Heart left ventricle (tissue), 16 donors: Measurements from ENCODE around the gene IGFBP6. TPM values are rescaled to one million over a fixed set of nuclear protein-coding genes. Genes with fewer than 3 reads are reported as not detected.

ENCODE experiments used
- ATAC-seq, 4 donors: fragments of 200-7000 bp; cut with Tn5 transposase; one replicate each; pipeline ENCODE4 v1.9.1; 2020 to 2022; ENCODE audit warnings: moderate library complexity in 4 of 4, mild to moderate bottlenecking in 3 of 4, moderate number of reproducible peaks in 1 of 4
- DNase-seq, 5 donors: peaks; one replicate each; pipeline ENCODE4 v3.0.0-alpha.2; 2020
- H3K27ac ChIP-seq, 12 donors: fragments of 200-600 bp; sonication (generic) in 4 of 12; one replicate each; pipeline versions ENCODE4 v1.5.0 to v1.8.0; 2016 to 2022; ENCODE audit warnings: mild to moderate bottlenecking in 2 of 12
- H3K27me3 ChIP-seq, 9 donors: fragments of 200-600 bp; sonication (generic) in 2 of 9; one replicate each; pipeline versions ENCODE4 v1.5.1 to v1.8.0; 2016 to 2022; ENCODE audit warnings: mild to moderate bottlenecking in 3 of 9
- H3K36me3 ChIP-seq, 9 donors: fragments of 200-600 bp; sonication (generic) in 2 of 9; one replicate each; pipeline versions ENCODE4 v1.5.0 to v1.8.0; 2018 to 2022; ENCODE audit warnings: mild to moderate bottlenecking in 2 of 9
- H3K4me1 ChIP-seq, 12 donors: fragments of 200-600 bp; sonication (generic) in 4 of 12; one replicate each; pipeline versions ENCODE4 v1.5.0 to v1.8.0; 2016 to 2022; ENCODE audit warnings: mild to moderate bottlenecking in 3 of 12
- H3K4me3 ChIP-seq, 12 donors: fragments of 200-600 bp; sonication (generic) in 4 of 12; one replicate each; pipeline versions ENCODE4 v1.5.0 to v1.8.0; 2017 to 2022; ENCODE audit warnings: mild to moderate bottlenecking in 9 of 12, moderate library complexity in 4 of 12
- H3K9me3 ChIP-seq, 12 donors: fragments of 200-600 bp; sonication (generic) in 4 of 12; one replicate each; pipeline versions ENCODE4 v1.5.0 to v1.8.0; 2016 to 2022; ENCODE audit warnings: mild to moderate bottlenecking in 1 of 12
- POLR2A ChIP-seq, 2 donors: fragments of 450-650 bp; IDR thresholded peaks; one replicate each; pipeline ENCODE4 v1.6.1; 2017; ENCODE audit warnings: antibody characterized with exemption in 2 of 2, mild to moderate bottlenecking in 2 of 2, moderate library complexity in 2 of 2
- WGBS, 4 donors: extraction: QIAGEN DNeasy Blood & Tissue Kit in 2 of 4; methylation state at CpG; one replicate each; pipeline versions ENCODE4 v1.1.5 to v1.1.7; 2013 to 2018; 5-methylcytosine and 5-hydroxymethylcytosine counted together
- intact Hi-C, 10 donors: fragments of 100-400 bp; cut with DNase I; formaldehyde crosslinking; loops; one replicate each; pipeline versions ENCODE4 v1.11.1 to v1.14.2; 2022
- polyA plus RNA-seq, 2 donors: library from polyadenylated mRNA; stranded (reverse); fragments of 200-250 nt; gene quantifications; one replicate each; pipeline ENCODE4 v1.2.3, GENCODE V29; 2013
- total RNA-seq, 9 donors: library from RNA; depleted of rRNA in 2 of 9; stranded (reverse); fragments of >200 nt in 2 of 9; fragmentation: NEBNext Ultra II Directional in 3 of 9; extraction: Animal tissue kit (Norgen Biotek cat#: 25700) in 3 of 9; gene quantifications; one replicate each; pipeline versions ENCODE4 v1.1.0 to v1.2.4, GENCODE V29; 2016 to 2023
- TF ChIP-seq, protein P1 (sequence below), 12 donors: fragments of 200-600 bp; sonication (generic) in 4 of 12; IDR thresholded peaks; one replicate each; pipeline versions ENCODE4 v1.5.0 to v1.8.0; 2018 to 2022; ENCODE audit warnings: antibody characterized with exemption in 12 of 12, mild to moderate bottlenecking in 5 of 12
- donor health status: ischemic (EF 13 %, LVEDD 7.1; RV severe dilation, severe dysfunction).
- donor health status: healthy with polysubstance abuse.
- donor health status: DM: no; HTN: yes; CAD: no.
- donor health status: DM: no; HTN: no; CAD: no.
- donor health status: ischemic (EF 25% LVEDD 6.9; RV normal size, moderate dysfunction).
- donor health status: ischemic (EF 25% LVEDD 5.7; RV mildly dilated, moderate dysfunction).
- donor health status: healthy.
- donor health status: DM: yes; HTN: yes; CAD: no.
- donor health status: ischemic (EF 35%, LVEDD 5.7; RV mildly dilated, moderate dysfunction).
- donor health status: nonischemic (EF 11% LVEDD 7.7; RV severe dilation, severe dysfunction).
- donor health status: DM: yes; HTN: yes; CAD: no.
- donor health status: PGD.
- donor health status: ischemic (EF 29% LVEDD 5.4; RV normal size, mild dysfunction).
- donor health status: nonischemic (EF 23%, LVEDD 6.1; RV moderate dilation, normal function).

IGFBP6 gene
- total and polyA plus RNA-seq, 11 donors: 18.3 to 132 (median 42.6) TPM

DNA sequence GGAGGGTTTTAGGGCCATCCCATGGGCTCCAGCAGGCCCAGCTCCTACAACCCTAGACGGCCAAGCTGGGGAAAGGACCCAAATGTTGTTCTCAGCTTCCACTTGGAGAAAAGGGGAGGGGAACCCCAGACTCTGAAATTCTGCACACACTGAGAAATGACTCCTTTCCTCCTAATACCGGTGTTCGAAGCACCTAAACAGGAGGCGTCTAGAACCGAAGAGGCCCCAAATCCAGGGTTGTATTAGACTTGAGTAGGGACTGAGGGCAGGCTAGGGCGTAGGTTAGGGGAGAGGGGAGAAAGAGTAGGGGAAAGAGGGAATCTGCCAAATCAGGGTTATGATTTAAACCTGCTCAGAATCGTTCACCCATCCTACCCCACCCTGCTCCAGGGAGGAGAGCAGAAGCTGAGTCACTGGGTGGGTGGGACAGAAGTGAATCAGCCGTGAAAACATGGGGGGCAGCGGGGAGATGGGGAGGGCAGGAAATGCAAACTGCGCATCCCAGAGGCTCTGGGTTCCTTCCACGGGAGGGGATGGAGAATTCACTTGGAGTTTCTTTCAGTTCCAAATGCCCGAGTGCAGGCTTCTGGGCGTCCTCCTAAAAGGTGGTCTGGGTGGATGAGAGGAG lies 1.0 kb downstream of the IGFBP6 start:
- Histone ChIP-seq H3K36me3 (peaks cover 0 to 26% (median 10%) of the 10 kb centered on the region in 9 donors), H3K4me3 (peak overlapping the region in 11 of 12 donors; percentile 41 to 73 (median 65)), H3K4me1 (peaks cover 3 to 59% (median 34%) of the 10 kb centered on the region in 12 donors), H3K9me3 (no peaks in the 10 kb centered on the region), H3K27me3 (no peaks in the 10 kb centered on the region), H3K27ac (peak overlapping the region; percentile 79 to 96 (median 86))
- DNase-seq: peak in 2 of 5 donors; percentile 47 to 68
- intact Hi-C loops: loop anchor here in 8 of 10 donors (1.0 to 5.0 kb wide), 6 partner anchors 32 to 60 kb away; partner anchors contain the start of gene TNS2 (in 1 of the 8)
- peak in 3 of 4 donors; percentile 29 to 55 (median 48) for ATAC-seq
- TF ChIP-seq, protein P1, sequence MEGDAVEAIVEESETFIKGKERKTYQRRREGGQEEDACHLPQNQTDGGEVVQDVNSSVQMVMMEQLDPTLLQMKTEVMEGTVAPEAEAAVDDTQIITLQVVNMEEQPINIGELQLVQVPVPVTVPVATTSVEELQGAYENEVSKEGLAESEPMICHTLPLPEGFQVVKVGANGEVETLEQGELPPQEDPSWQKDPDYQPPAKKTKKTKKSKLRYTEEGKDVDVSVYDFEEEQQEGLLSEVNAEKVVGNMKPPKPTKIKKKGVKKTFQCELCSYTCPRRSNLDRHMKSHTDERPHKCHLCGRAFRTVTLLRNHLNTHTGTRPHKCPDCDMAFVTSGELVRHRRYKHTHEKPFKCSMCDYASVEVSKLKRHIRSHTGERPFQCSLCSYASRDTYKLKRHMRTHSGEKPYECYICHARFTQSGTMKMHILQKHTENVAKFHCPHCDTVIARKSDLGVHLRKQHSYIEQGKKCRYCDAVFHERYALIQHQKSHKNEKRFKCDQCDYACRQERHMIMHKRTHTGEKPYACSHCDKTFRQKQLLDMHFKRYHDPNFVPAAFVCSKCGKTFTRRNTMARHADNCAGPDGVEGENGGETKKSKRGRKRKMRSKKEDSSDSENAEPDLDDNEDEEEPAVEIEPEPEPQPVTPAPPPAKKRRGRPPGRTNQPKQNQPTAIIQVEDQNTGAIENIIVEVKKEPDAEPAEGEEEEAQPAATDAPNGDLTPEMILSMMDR (IDR thresholded peaks at IDR 0.05): no peak
- no peak for TF ChIP-seq POLR2A (IDR thresholded peaks at IDR 0.05)
- 33 to 39% (median 36%) methylated on average over 13 of the region's 13 CpGs for WGBS, 4 donors

DNA sequence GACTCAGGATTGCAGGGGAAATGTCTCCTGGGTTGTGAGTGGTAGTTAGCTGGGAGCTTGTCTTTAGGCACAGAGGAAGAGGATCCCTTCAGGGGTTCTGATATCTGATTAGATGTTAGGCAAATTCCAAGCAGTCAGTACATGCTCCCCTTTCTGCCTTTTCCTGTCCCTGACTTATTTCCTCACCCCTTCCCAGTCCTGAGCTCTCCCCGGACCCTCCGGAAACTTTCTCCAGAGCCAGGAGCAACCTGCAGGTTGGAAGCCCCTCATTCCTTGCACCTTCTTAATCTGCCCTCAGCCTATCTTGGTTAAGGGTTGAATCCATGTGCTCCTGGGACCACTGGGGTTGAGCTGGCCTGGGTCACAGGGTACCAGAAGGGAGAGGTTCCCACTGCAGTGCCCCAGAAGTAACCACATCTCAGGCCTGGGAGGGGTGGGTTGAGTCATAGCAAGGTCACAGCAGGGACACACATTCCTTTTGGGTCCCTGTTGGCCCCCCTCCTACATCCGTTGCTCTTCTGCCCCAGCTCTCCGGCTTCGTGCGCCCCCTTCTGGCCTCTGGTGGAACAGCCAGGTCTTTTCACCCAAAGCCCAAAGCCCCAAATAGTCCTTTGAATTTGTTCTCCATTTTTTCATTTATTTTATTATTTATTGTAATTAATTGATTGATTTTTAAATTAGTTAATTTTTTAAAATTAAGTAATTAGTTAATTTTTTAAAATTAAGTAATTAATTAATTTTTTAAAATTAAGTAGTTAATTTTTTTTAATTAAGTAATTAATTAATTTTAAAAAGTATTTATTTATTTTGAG lies 1.8 kb downstream of the IGFBP6 start:
- Histone ChIP-seq H3K27ac (peak overlapping the region; percentile 79 to 96 (median 86)), H3K9me3 (no peaks in the 10 kb centered on the region), H3K4me3 (peak overlapping the region in 8 of 12 donors; percentile 57 to 73 (median 67)), H3K36me3 (peaks cover 0 to 26% (median 10%) of the 10 kb centered on the region in 9 donors), H3K27me3 (no peaks in the 10 kb centered on the region), H3K4me1 (peaks cover 3 to 63% (median 34%) of the 10 kb centered on the region in 12 donors)
- ATAC-seq (peak; percentile 71 to 85 (median 82)), DNase-seq (peak; percentile 90 to 94 (median 93))
- 14 to 21% (median 15%) methylated on average over 6 of the region's 6 CpGs for WGBS, 4 donors
- TF ChIP-seq, protein P1 (IDR thresholded peaks at IDR 0.05): peak; percentile 91 to 100 (median 98)
- peak in 1 of 2 donors; percentile 35 for TF ChIP-seq POLR2A (IDR thresholded peaks at IDR 0.05)
- intact Hi-C loops: loop anchor here (1.0 to 5.0 kb wide), 6 partner anchors 32 to 60 kb away; partner anchors contain the start of gene TNS2 (in 1 of the 10)

DNA sequence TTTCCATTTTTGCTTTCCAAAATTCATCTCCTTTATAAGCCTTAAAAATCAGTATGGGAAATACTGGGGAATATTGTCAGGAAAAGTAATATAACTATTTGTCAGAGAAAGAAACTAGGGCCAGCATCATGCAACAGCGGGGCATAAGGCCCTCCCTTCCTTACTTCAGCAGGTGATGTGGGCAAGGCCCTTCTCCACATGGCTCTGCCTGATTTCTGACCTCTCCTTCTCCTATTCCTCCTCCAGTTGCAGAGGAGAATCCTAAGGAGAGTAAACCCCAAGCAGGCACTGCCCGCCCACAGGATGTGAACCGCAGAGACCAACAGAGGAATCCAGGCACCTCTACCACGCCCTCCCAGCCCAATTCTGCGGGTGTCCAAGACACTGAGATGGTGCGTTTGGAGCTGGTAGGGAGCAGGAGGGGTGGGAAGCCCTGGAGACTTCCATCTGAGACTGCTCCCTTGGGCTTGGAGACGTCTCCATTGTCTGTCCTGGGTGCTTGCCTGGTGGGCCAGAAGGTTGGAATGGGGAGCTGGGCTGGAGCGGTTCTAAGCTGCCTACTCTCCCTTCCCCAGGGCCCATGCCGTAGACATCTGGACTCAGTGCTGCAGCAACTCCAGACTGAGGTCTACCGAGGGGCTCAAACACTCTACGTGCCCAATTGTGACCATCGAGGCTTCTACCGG lies 3.1 kb downstream of the IGFBP6 start:
- Histone ChIP-seq H3K27ac (no peak overlapping the region), H3K27me3 (no peaks in the 10 kb centered on the region), H3K4me3 (no peak overlapping the region), H3K9me3 (no peaks in the 10 kb centered on the region), H3K36me3 (peaks cover 0 to 26% (median 10%) of the 10 kb centered on the region in 9 donors), H3K4me1 (peaks cover 3 to 66% (median 34%) of the 10 kb centered on the region in 12 donors)
- 85 to 94% (median 88%) methylated on average over 11 to 13 of the region's 13 CpGs for WGBS, 4 donors
- no peak for ATAC-seq
- no peak for DNase-seq
- intact Hi-C loops: no loop called here
- TF ChIP-seq, protein P1 (IDR thresholded peaks at IDR 0.05): no peak
